Activated T-cell treated with anti-CD3 and anti-CD28 coated beads, Interleukin-2, amount 50 U/mL, for 48 hours (primary cell): ENCODE results near the gene C19orf25.

Source experiments
- DNase-seq, 2 experiments: peaks; one replicate each; pipeline ENCODE4 v3.0.0-alpha.2; 2020

C19orf25 gene

GRCh38 chr19:1474765-1475351 lies 4.2 kb downstream of the C19orf25 start:
- no peak for DNase-seq

- DNase-seq: no peak
Measured at GRCh38 chr19:1474011-1474764, 4.8 kb downstream of the C19orf25 start.

- DNase-seq: no peak
Measured at GRCh38 chr19:1473085-1473851, 5.7 kb downstream of the C19orf25 start.

- no peak for DNase-seq
Measured at GRCh38 chr19:1472231-1473084, 6.6 kb downstream of the C19orf25 start.

- no peak for DNase-seq
Measured at GRCh38 chr19:1471515-1472160, 7.4 kb downstream of the C19orf25 start.

- DNase-seq: peak in 1 of 2 experiments; percentile 49
Measured at GRCh38 chr19:1471010-1471514, 8.0 kb downstream of the C19orf25 start.

GRCh38 chr19:1470305-1471009 lies 8.6 kb downstream of the C19orf25 start:
- DNase-seq: peak; percentile 77 to 83

- DNase-seq: no peak
Measured at GRCh38 chr19:1470055-1470304, 9.0 kb downstream of the C19orf25 start.

- DNase-seq: peak in 1 of 2 experiments; percentile 55
Measured at GRCh38 chr19:1469255-1470054, 9.6 kb downstream of the C19orf25 start.

GRCh38 chr19:1468821-1469254 lies 10.2 kb downstream of the C19orf25 start:
- peak; percentile 67 to 74 for DNase-seq

GRCh38 chr19:1468274-1468820 lies 10.7 kb downstream of the C19orf25 start:
- peak in 1 of 2 experiments; percentile 47 for DNase-seq

- peak in 1 of 2 experiments; percentile 35 for DNase-seq
Measured at GRCh38 chr19:1467490-1468273, 11.3 kb downstream of the C19orf25 start.

- peak in 1 of 2 experiments; percentile 44 for DNase-seq
Measured at GRCh38 chr19:1467215-1467489, 11.9 kb downstream of the C19orf25 start.

GRCh38 chr19:1466461-1467214 lies 12.4 kb downstream of the C19orf25 start:
- DNase-seq: peak in 1 of 2 experiments; percentile 23

GRCh38 chr19:1466018-1466460 lies 13.0 kb downstream of the C19orf25 start:
- no peak for DNase-seq

GRCh38 chr19:1465191-1466016 lies 13.6 kb downstream of the C19orf25 start:
- peak; percentile 53 to 67 for DNase-seq

GRCh38 chr19:1461862-1462261 lies 17.2 kb downstream of the C19orf25 start:
- no peak for DNase-seq
